Measurements from ENCODE around the gene PUM2. TPM values are rescaled to one million over a fixed set of nuclear protein-coding genes. Genes with fewer than 3 reads are reported as not detected.

PUM2 gene
- total RNA-seq, 1 experiment from 2014 or later: 112 TPM

DNA sequence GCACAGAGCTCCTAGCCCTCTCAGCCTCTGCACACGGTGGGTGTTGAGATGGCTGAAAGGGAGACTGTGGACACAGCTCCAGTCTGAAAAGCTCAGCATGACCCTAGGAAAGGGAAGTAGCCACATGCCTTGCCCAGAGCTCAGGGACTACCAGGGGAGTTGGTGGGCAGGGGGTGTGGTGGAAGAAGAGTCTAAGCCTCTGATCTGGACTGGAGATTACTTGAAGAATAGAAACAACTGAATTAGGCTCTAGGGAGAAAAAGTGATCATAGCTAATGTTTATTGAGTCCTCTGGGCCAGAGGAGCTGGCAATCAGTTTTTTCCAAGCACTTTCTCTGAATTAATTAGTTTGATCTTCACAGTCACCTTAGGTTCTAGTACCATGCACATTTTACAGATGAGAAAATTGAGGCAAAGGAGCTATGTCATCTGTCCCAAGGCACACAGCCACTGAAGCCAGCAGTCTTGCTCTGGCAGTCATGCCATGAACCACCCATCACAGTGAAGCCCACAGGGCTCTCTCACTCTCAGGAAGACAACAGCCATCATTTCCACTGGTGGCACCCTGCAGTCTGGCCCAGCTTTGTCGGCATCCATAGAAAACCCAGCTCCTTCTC lies 136.0 kb downstream of the PUM2 start:
- Histone ChIP-seq H3K27me3 (replicated peaks; ENCODE audit: insufficient read depth, low read depth, low read length, poor library complexity) (no peaks in the 10 kb centered on the region), H3K4me1 (ENCODE audit: insufficient read depth, low read length, poor library complexity, severe bottlenecking) (peaks cover 22% of the 10 kb centered on the region), H3K36me3 (ENCODE audit: insufficient read depth, low read length, poor library complexity, severe bottlenecking) (no peaks in the 10 kb centered on the region), H3K9me3 (ENCODE audit: low read depth, low read length, poor library complexity, severe bottlenecking) (no peaks in the 10 kb centered on the region), H3K27ac (ENCODE audit: low read depth, low read length, poor library complexity, severe bottlenecking) (no peak overlapping the region), H3K4me3 (ENCODE audit: low read depth, low read length, poor library complexity, severe bottlenecking) (no peak overlapping the region)
- POLR2A ChIA-PET (ENCODE audit: low non-redundant PET): no interaction called here
- BruUV-seq (replicated peaks): no TSS peak
- TF ChIP-seq, protein P1, sequence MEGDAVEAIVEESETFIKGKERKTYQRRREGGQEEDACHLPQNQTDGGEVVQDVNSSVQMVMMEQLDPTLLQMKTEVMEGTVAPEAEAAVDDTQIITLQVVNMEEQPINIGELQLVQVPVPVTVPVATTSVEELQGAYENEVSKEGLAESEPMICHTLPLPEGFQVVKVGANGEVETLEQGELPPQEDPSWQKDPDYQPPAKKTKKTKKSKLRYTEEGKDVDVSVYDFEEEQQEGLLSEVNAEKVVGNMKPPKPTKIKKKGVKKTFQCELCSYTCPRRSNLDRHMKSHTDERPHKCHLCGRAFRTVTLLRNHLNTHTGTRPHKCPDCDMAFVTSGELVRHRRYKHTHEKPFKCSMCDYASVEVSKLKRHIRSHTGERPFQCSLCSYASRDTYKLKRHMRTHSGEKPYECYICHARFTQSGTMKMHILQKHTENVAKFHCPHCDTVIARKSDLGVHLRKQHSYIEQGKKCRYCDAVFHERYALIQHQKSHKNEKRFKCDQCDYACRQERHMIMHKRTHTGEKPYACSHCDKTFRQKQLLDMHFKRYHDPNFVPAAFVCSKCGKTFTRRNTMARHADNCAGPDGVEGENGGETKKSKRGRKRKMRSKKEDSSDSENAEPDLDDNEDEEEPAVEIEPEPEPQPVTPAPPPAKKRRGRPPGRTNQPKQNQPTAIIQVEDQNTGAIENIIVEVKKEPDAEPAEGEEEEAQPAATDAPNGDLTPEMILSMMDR (conservative IDR thresholded peaks at IDR 0.05; ENCODE audit: low read depth, low read length): no peak
- no peak for TF ChIP-seq EZH2 (IDR thresholded peaks at IDR 0.05; ENCODE audit: borderline replicate concordance, low read depth, low read length, poor library complexity, severe bottlenecking)
- CTCF ChIA-PET: no interaction called here
- no peak for DNase-seq (ENCODE audit: low spot score)
- intact Hi-C loops (cut with micrococcal nuclease; ENCODE audit: unreplicated experiment): no loop called here

DNA sequence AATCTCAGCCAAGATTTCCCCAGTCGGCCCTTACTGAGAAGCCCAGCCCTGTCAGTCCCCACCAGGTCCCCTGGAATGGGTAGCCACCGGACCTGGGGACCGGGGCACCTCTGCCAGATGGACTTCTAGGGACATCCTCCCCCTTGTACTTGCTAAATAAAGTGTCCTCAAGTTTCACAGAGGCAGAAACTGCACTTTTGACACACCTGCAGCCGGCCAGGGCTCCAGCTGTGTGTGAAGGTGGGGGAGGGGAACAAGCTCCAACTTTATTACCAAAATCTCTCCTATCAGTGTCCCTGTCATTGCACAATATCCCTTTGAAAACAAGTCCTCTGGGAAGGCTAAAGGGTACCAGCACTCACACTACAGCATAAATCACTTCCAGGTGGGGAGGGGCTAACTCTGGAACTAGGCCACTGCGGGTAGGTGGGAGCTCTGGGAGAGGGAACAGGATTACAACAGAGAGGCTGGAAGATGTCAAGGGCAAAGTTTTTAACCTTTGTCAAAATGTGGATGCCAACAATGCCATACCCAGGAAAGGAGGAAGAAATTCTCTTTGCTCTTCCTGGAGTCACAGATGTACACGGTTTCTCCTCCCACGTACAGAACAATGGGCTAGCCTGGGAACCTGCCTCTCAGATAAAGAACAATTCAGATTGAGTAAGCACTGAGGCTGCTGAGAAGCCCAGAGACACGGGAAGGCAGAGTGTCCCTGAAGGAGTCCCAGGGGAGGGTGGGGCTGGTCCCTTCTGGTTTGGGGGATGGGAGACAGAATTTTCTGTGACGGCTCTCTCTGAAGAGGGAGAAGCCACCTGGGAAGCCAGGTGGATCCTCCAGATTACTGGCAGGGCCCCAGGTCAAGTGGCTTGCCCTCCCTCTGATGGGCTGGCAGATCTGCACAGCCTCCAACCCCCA lies 136.7 kb downstream of the PUM2 start:
- BruUV-seq (replicated peaks): no TSS peak
- Histone ChIP-seq H3K4me3 (ENCODE audit: low read depth, low read length, poor library complexity, severe bottlenecking) (no peak overlapping the region), H3K4me1 (ENCODE audit: insufficient read depth, low read length, poor library complexity, severe bottlenecking) (peaks cover 22% of the 10 kb centered on the region), H3K9me3 (ENCODE audit: low read depth, low read length, poor library complexity, severe bottlenecking) (no peaks in the 10 kb centered on the region), H3K27me3 (replicated peaks; ENCODE audit: insufficient read depth, low read depth, low read length, poor library complexity) (no peaks in the 10 kb centered on the region), H3K36me3 (ENCODE audit: insufficient read depth, low read length, poor library complexity, severe bottlenecking) (no peaks in the 10 kb centered on the region), H3K27ac (ENCODE audit: low read depth, low read length, poor library complexity, severe bottlenecking) (no peak overlapping the region)
- ChIA-PET POLR2A (ENCODE audit: low non-redundant PET) (no interaction called here), CTCF (no interaction called here)
- no peak for TF ChIP-seq EZH2 (IDR thresholded peaks at IDR 0.05; ENCODE audit: borderline replicate concordance, low read depth, low read length, poor library complexity, severe bottlenecking)
- TF ChIP-seq, protein P1 (conservative IDR thresholded peaks at IDR 0.05; ENCODE audit: low read depth, low read length): no peak
- peak; percentile 33 for DNase-seq (ENCODE audit: low spot score)
- intact Hi-C loops (cut with micrococcal nuclease; ENCODE audit: unreplicated experiment): no loop called here

- ChIA-PET POLR2A (ENCODE audit: low non-redundant PET) (no interaction called here), CTCF (no interaction called here)
- no peak overlapping the region for H3K4me3 ChIP-seq (ENCODE audit: low read depth, low read length, poor library complexity, severe bottlenecking)
- TF ChIP-seq, protein P1 (conservative IDR thresholded peaks at IDR 0.05; ENCODE audit: low read depth, low read length): no peak
- no peak for TF ChIP-seq EZH2 (IDR thresholded peaks at IDR 0.05; ENCODE audit: borderline replicate concordance, low read depth, low read length, poor library complexity, severe bottlenecking)
- no peak for DNase-seq (ENCODE audit: low spot score)
- no peaks in the 10 kb centered on the region for H3K27me3 ChIP-seq (replicated peaks; ENCODE audit: insufficient read depth, low read depth, low read length, poor library complexity)
- intact Hi-C loops (cut with micrococcal nuclease; ENCODE audit: unreplicated experiment): no loop called here
- H3K27ac ChIP-seq (ENCODE audit: low read depth, low read length, poor library complexity, severe bottlenecking): peak overlapping the region; percentile 57
- peaks cover 22% of the 10 kb centered on the region for H3K4me1 ChIP-seq (ENCODE audit: insufficient read depth, low read length, poor library complexity, severe bottlenecking)
- no peaks in the 10 kb centered on the region for H3K9me3 ChIP-seq (ENCODE audit: low read depth, low read length, poor library complexity, severe bottlenecking)
- H3K36me3 ChIP-seq (ENCODE audit: insufficient read depth, low read length, poor library complexity, severe bottlenecking): no peaks in the 10 kb centered on the region
- BruUV-seq (replicated peaks): no TSS peak
Observed at GRCh38 chr2:20212871-20213503, 137.7 kb downstream of the PUM2 start.

Data from A673 (cell line).